ENCODE results near the gene IL20.

The IL20 gene

DNA sequence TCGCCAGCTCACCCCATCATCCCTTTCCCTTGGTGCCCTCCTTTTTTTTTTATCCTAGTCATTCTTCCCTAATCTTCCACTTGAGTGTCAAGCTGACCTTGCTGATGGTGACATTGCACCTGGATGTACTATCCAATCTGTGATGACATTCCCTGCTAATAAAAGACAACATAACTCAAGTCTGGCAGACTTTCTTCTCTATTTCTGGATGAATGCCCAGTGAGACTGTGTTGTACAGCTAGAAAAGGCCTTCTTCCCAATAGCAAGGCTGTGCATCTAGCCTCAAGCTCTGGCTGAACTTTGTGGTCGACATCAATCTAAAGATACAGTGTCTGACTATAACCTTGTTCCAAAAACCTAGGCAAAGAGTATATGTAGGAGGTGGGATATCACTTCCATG, 38.3 kb downstream of the IL20 start:
- DNase-seq (ENCODE audit: low spot score), result no peak

DNA sequence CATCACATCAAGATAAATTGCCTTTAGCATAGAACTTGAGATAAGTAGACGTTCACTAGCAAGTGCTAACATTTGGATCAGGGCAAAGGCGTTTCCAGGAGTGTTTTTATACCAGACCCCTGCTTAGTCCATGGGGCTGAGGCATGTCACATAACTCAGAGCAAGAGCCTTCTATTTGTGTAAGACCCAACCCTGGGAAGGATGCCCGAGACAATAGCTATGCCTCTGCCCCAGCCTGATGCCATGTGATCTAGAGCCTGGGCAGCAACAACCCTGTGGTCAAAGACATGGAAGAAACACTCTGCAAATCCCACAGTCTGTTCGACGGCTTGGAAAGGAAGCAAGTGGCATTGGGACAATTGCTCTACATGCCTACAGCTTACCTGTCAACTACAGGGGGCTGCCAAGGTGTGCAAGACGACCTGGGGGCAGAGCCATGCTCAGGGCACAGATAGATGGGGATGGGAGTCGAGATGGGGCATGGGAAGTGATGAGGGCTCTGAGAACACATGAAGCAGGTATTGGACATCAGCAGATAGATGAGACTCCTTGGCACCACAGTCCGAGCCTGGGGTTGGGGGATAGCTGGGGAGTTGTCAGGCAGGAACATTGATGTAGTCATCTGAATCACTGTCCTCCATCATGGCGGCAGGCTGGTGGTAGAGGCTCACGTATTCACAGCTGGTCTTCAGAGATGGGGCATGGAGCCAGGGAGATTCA, 39.2 kb downstream of the IL20 start:
- DNase-seq (ENCODE audit: low spot score), result no peak

DNA sequence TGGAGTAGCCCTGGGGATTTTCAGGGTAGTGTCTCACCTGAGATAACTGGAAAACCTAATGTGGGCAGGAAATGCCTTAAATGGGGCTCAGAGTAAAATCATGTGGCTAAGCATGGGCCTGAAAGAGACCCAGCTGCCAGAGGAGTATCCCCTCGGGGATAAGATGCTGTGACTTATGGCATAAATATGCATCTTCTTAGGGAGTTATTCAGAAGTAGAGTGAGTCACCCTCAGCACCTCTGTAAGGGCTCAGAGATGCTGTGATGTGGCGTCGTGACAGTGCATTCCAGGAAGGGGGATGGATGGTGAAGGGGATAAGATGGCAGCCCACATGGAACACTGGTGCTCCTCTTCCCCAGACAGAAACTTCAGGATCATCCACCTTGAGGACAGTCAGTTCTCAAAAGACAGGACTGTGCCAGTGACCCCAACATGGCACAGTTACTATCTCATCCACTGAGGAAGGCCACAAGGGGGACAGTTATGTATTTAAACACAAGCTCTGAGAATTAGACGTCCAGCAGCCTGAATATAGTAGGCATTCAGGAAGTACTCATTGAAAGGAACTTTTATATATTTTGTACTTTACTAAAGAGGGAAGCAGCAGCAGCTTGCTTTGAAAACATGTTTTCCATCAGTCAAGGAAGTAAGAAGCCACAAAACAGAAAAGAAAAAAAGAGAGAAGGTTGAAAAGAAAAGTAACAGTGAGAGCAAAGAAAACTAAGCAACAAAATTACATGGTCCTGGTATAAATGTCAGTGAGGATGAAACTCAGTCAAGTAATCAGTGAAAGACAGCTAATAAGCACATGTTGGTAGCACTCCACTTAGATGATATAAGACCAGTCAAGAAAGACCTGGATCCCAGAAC, 40.1 kb downstream of the IL20 start:
- DNase-seq (ENCODE audit: low spot score), result peak; percentile 86

DNA sequence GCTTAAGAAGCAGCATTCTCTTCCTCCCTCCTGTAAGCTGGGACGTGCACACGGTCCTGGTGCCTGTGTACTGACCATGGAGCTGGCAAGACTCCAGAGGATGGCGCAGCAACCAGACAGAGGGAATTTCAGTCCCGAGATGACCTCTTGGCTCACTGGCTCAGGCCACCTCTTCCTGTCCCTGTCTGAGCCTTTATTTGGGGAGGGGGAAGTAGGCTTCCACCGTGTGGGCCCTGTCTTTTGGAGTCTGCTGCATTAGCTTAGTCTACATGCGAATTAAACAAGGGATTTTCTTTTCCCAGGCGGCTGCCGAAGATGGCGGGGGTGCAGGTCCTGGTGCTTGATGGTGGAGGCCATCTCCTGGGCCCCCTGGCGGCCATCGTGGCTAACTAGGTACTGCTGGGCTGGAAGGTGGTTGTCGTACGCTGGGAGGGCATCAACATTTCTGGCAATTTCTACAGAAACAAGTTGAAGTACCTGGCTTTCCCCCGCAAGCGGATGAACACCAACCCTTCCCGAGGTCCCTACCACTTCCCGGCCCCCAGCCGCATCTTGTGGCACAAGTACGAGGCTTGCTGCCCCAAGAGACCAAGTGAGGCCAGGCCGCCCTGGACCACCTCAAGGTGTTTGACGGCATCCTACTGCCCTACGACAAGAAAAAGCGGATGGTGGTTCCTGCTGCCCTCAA, 42.0 kb downstream of the IL20 start:
- DNase-seq (ENCODE audit: low spot score), result no peak

DNA sequence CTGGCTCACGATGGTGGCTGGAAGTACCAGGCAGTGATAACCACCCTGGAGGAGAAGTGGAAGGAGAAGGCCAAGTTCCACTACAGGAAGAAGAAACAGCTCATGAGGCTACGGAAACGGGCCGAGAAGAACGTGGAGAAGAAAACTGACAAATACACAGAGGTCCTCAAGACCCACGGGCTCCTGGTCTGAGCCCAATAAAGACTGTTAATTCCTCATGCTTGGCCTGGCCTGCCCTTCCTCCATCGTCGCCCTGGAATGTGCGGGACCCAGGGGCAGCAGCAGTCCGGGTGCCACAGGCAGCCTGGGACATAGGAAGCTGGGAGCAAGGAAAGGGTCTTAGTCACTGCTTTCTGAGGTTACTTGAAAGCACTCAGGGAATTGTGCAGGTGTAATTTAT, 42.6 kb downstream of the IL20 start:
- no peak for DNase-seq (ENCODE audit: low spot score)

DNA sequence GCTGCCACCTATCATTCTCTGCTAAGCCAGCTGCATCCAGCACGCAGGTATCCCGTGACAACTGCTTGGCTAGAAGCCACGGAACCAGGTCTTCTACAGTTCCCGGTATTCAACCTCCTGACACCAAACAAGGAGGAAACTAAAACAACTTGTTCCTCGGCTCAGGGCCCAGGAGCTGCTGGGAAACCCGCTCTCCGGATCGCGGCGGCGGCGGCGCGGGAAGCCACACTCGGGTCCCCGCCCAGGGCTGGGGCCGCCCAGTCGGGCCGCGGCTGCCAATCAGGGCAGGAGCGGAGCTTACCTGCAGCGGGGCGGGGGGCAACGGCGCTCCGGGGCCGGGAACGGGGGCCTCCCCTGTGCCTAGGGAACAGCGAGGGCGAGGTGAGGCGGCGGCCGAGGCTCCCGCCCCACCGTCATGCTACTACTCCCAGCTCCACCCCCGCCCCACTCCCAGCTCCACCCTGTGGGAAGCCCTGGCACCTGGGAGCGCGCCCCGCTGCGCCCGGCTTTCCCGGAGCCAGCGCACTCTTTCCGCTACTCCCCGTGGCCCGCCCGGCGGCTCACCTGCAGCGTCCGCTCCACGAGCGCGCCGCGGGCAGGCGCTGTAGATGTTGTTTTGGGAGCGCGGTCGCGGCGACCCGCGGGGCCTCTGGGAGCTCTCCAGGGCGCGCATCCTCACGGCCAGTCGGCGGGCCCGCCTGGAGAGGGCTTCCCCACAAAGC, 43.9 kb downstream of the IL20 start:
- peak; percentile 48 for DNase-seq (ENCODE audit: low spot score)

DNA sequence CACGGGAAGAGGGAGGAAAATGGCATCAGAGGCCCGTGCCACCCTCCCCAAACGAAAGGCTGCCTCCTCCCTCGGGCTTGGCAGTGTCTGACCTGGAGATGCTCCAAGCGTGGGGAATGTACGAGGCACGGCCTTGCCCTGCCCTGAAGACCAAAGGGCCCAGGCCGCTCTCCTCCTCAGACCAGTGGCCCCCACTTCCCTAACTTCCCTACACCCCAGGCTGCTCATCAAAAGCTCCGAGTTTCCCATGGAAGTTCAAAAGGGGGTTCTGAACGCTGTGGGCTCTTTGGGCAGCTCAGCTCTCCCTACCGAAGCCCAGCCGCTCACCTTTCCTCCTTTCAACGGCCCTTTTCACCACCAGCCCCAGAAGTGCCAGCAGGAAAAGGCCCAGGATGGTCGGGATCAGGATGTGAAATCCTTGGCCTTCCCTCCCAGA, 44.5 kb downstream of the IL20 start:
- DNase-seq (ENCODE audit: low spot score), result no peak

DNA sequence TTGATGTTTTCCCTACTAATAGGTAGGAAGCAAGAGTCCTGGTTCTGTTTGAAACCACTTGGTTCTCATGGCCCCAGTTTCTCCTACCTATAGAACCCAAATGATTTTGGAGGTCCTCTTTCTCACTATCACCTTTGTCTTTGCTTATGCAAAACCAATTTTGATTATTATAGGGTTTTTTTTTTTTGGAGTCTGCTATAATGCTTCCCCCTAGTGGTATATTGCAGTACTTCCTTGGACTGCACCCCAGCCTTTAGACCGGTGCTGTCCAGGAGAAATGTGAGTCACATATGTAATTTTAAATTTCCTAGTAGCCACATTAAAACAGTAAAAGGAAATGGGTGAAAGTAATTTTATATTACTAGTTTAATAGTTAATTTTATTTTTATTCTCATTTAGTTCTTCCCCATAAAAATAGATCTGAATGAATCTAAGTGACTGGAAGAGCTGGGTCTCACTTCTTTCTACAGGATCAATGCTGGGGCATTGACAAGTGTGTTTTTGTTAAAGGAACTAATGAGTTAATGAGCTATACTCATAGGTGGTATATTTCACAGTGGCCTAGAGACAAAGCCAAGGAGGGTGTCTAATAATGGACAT, 45.7 kb downstream of the IL20 start:
- DNase-seq (ENCODE audit: low spot score), result peak; percentile 85

DNA sequence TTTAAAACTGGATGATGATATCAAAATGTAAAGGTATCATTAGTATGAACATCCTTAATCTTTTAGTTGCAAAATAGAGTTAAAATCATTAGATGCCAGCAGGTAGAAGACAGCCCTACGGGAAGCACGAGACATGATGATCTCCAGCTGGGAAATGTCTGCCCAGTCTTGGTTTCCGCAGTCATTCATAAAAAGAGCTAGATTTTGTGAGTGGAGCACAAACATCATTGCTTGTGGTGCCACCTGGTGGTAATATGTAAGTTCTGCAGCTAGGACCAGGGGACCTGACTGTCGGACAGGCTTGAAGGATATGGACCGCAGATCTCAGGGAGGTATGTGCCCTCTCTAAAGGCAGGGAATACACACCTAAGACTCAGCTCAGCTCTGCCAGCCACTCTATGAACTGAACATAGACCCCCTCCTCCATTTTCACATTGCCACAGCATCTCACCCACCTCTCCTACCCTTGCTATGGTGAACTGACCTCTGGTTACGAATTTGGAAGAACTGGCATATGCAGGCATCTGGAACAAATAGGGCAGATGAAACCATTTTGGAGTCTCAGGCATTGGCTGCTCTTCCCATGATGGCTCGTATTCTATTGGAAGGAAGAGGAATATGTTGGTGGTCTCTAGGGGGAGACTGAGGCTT, 47.1 kb downstream of the IL20 start:
- peak; percentile 88 for DNase-seq (ENCODE audit: low spot score)

DNA sequence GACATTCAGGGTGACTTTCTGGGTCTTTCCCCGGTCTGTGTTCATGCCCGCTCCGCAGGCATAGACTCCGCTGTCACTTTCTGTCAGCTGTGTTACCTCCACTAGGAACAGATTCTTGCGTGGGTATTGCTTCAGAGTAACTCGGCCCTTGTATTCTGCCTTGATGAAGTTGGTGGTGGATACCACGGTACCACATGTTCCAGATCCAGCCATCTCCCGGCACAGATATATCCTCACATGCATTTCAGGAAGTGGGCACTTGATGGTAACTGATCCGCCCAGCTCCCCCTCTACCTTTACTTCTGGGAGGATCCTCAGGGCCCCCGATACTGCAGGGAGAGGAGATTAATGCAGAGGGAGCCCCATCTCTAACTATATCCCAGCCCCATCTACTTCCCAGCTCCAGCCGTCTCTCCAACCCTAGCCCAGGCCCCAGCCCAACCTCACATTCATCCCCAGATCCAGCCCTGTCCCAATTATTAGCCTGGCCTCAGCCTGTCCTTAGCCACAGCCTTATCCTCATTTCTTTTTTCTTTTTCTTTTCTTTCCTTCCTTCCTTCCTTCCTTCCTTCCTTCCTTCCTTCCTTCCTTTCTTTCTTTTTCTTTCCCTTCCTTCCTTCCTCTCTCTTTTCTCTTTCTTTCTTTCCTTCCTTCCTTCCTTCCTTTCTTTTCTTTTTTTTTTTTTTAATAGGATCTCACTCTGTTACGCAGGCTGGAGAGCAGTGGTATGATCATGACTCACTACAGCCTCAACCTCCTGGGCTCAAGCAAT, 48.5 kb downstream of the IL20 start:
- no peak for DNase-seq (ENCODE audit: low spot score)

DNA sequence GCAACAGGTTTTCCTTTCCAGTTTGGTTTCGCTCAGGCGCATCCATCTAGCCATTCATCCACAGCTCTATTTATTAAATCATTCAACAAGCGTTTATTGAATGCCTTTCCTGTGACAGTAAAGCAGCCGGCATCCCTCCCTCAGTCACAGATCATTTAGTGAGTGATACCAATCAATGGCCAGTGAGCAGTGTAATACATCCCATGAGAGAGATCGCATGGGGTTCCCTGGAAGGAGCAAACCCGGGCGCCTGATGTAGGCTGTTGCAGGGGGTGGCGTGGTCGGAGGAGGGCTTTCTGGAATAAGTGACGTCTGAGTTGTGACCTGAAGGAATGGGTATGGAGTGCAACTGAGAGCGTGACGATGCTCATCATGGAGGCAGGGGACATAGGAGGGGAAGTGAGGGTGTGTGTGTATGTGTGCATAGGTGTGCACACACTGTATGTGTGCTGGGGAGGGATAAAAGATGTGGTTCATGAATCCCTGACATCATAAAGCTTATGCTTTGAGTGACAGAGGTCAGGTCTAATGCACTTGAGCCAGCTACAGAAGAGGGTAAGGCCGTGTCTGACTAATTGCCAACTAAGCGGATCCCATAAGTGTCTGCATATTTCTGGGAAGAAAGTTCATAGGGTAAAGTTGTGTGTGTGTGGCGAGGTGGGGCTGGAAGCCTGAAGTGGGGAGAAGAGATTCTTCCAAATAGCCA, 49.8 kb downstream of the IL20 start:
- no peak for DNase-seq (ENCODE audit: low spot score)

DNA sequence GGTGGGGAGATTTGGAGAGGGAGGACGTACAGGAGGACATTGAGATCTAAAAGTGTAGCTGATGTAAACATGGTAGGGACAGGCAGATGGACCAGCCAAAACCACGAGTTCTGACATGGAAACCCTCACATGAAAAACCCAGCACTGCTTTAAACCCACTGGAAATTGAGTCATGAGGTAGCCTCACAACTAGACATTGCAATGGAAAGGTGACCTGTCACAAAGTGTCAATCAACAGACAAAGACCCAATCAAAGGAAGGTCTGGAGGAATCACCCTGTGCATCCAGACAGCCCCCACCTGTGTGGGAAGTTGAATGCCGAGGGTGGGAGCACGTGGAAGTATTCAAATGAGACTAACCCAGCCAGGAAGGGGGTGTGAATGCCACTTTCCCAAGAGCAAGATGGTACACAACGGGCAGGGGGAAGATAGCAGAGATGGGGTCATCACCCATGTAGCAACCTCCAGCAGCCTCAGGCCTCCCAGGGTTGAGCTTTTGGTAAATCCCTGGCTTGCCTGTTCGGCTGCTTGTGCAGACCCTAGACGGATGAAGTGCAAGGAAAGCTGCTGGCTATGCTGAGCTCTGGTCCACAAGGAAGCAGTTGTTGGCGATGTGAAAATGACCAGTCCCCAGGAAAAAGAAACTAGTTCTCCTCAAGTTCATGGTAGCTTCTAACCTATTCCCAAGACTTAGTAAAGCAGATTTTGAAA, 50.7 kb downstream of the IL20 start:
- DNase-seq (ENCODE audit: low spot score), result no peak

DNA sequence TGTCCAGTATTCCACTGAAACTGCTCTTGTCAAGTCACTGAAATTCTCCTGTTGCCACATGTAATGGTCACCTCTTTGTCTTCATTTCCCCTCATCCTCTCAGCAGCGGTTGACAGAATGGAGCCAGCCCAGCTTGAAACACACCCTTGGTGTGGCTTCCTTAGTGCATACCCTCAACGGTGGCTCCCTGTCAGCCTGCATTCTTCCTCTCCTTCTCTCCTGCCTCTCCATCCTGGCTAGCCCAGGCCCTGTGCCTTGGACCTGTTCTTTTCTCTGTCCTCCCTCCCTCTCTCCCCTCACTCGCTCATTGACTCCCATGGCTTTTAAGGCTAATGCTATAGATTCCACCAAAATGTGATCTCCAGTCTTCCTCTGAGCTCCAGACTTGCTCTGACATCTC, 52.7 kb downstream of the IL20 start:
- DNase-seq (ENCODE audit: low spot score), result no peak

Measured in GM03348 (cell line).